NCI-H510A (cell line): Measurements from ENCODE around the gene ITGB3BP.
"Not testable (repeated sequence)": the region's sequence is repeated elsewhere in the genome, so short reads cannot be mapped to it uniquely, and the experiment has no call there.

ENCODE experiments used
- DNase-seq: peaks from one replicate; lab custom pipeline; 2025; lab: John Stamatoyannopoulos, UW

ITGB3BP gene, protein sequence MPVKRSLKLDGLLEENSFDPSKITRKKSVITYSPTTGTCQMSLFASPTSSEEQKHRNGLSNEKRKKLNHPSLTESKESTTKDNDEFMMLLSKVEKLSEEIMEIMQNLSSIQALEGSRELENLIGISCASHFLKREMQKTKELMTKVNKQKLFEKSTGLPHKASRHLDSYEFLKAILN

DNA sequence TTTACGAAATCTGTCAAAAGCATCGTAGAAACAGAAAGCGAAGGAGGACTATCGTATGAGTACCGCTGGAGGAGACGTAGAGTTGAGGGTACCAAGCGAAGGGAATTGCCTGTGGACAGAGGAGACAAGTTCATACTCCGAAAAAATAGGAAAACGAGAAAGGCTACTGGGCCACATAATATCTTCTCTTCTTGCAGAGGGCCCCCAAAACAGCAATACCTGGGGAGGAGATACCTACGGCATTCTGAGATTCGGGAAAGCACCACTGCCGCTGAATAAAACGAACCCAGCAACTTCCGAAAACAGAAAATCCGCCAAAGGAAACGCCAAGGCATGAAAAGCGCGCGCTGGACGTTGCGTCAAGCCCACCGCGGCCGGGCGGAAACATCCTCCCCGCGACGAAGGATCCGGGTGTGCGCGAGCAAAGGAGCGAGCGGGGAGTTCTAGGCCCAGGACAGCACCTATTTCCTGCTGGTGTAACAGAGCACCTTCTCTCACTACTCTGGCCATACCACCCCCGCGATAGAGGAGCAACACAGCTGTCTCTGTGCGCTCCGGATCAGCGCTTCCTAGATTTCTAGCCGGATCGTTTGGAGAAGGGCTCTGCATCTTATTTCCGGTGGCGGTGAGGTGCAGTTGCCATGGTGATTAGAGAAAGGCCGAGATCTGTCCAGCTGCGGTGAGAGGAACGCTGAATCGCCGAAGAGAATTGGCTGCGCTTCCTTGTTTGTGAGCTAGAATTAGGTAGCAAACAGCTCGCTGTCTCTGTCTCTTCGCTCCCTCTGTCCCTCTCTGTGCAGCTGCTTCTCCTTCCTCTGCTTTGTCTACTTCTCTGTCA lies at the start of gene ITGB3BP, which contains the start of gene EFCAB7:
ITGB3BP (minus strand) TSS at position 335 of the 838 bp plus-strand sequence; CDS start at position 243, 92 bp downstream.
EFCAB7 (plus strand) TSS at position 635 of the 838 bp plus-strand sequence. CDS start 2,048 bp downstream, outside the sequence.
- peak; percentile 94 for DNase-seq

DNA sequence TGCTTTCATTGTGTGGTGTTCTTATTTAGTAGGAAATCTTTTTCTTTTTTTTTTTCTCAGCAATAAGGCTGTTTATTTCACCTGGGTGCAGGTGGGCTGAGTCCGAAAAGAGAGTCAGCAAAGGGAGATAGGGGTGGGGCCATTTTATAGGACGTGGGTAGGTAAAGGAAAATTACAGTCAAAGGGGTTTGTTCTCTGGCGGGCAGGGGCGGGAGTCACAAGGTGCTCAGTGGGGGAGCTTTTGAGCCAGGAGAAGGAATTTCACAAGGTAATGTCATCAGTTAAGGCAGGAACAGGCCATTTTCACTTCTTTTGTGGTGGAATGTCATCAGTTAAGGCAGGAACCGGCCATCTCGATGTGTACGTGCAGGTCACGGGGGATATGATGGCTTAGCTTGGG lies 49.7 kb upstream of the ITGB3BP start:
- DNase-seq: not testable (repeated sequence)

DNA sequence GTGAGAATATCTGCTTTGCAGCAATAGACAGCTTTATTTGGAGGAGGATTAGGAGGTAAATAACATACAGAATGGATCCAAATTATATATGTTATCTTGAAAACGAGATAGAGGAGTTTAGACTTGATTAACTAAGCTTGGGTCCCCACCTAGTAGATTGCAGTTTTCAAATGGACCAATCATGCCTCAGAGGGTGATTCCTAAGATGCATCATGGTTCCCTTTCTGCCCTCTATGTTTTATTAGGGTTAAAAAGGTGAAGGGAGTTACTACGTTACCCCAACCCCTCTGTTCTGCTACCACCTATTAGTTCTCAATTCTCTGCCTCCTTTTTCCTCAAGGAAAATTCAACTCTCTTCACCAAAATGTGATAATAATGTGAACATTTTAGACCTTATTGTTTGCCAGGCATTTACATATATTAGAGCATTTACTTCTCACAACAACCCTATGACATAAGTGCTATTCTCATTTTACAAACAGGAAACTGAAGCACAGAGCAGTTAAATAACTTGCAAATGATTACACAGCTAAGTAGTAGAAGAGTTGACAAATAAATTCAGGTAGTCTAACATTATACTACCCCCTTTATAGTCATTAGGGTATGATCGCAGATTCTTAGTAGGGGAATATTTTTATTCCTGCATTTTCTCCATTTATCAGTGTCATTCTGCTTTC lies 46.8 kb upstream of the ITGB3BP start:
- DNase-seq: no peak

DNA sequence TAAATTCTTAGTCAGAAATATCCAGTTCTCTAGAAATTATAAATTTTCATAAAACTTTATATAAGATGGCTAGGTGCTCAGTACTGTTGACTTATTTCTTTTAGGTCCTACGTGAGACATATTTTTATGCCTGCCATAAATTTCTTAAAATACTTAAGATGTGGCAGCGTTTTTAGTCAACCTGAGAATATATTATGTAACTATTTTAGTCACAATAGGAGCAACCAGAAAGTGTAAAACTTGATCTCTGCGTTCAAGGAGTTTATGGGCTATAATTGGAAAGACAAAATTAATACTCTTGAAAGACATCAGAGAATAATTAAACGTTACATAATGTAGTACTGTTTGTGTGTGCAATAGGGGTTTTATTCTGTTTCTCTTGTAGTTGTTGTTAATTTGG lies 46.0 kb upstream of the ITGB3BP start:
- no peak for DNase-seq

DNA sequence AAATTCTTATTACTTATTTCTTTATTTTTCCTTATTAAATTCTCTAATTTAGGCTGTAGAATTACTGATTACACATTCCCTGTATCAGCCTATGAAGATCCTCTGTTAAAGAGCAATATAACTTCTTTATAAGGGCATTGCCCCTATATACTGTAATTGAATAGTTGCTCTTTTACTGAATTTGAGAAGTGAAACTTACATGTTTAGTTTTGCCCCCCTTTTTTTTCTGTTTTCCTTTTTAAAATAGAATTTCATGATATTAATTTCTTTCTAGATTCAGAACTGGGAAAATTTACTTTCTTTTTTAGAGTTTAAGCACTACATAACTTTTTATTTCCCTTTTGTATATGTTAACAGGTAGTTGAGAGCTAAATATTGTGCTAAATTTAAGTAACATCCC lies 40.7 kb upstream of the ITGB3BP start:
- no peak for DNase-seq

DNA sequence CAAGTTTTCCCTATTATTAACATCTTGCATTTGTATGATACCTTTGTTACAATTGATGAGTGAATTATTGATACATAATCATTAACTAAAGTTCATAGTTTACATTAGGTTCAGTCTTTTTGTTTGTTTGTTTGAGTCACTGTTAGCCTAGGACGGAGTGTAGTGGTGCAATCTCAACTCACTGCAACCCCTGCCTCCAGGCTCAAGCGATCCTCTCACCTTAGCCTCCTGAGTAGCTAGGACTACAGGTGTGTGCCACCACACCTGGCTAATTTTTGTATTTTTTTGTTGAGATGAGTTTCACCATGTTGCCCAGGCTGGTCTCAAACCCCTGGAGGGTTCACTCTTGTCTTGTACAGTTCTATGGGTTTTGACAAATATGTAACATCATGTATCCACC lies 36.3 kb upstream of the ITGB3BP start:
- no peak for DNase-seq

DNA sequence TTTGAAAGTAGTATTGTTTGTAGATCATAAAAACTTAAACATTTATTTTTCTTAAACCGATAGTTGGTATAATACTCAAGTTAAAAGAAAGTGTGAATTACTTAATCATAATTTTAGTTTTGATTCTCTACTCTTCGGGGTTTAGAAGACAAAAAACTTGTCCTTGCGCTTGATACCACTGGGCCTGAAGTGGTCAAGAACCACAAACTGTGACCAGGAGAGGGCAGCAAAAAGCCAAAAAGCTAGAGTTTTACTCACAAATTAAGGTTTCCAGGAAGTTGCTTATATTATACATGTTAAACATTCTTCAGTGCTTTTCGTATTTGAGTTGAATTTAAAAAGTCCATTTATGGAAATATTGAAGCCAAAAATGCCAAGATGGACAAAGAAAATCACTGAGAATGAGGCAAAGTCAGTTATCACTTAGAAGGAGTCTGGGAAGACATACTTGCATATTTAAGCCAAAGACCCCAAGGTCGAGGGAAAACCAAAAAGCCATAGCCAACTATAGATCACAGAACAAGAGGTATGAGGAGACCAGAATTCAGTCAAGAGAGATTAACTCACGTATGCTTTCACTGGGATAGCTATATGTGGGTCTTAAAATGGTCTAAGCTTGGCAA lies 34.5 kb upstream of the ITGB3BP start:
- no peak for DNase-seq

DNA sequence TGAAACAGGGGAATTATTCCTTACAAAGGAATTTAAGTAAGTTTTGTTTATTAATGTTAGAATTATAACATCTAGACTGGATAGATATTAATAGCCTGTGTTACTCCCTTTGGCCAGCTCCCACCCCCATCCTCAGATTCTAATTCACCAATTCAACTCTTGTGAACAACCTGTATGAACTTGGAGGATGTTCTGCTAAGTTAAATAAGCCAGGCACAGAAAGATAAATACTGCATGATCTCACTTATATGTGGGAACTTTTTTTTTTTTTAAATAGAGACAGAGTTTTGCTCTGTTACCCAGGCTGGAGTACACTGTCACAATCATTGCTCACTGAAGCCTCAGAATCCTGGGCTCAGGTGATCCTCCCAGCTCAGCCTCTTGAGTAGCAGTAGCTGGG lies 32.5 kb upstream of the ITGB3BP start:
- DNase-seq: no peak

DNA sequence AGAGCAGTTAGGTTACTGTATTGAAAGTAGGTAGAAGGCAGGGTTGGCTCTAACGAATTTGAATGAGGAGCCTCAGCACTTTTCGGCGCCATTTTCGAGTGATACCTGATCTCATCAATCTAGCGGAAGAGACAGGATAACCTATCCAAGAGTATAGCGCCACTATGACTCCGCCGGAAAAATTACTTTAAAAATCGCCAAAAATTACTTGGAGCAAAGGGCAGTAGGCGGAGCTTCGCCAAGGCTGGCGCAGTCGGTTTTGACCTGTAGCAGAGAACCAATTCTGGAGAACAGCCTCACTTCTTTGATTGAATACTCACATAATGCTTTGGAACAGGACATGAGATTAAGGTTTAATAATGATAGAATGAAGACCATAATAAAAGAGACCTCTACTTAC lies 25.9 kb upstream of the ITGB3BP start:
- DNase-seq: no peak

DNA sequence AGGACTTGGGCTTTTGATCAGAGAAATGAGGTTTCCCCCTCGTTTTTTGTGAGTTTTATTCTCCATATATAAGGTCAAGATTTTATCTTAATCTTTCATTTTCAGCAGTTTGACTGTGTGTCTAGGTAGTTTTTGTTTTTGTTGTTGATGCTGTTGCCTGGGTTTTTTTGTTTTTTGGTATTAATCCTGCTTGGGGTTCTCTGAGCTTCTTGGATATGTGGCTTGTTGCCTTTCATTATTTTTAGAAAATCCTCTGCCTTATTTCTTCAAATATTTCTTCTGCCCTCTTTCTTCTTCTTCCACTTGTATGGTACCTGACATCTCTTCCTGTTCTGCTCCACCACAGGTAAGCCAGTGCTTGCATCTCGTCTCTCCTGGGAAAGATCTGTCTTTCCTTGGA lies 25.3 kb upstream of the ITGB3BP start:
- DNase-seq: no peak

DNA sequence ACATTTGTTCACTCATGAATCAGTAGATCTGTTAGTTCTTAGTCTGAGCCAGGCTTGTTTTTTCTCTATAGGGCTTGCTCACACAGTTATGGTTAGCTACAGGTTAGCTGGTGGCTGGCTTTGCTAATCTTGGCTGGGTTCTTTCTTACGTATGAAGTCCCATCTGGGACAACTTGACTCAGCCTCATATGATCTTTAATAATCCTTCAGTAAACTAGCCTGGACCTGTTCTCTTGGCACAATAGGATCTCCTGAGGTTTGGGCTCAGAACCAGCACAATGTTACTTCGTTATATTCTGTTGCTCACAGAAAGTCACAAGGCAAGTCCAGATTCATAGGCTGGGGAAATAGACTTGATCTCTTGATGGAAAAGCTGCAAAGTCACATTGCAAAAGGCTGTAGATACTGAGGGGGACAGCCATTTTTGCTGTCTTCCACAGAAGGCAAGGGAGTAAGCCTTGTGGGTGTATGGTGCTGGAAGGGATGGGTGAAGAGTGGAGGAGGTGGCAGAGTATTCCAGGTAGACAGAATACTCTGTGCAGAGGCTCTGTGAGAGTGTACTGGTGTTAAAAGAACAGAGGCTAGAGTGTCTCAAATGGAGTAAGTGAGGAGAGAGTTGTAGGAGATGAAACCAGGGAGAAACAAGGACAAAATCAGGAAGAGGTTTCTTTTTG lies 24.7 kb upstream of the ITGB3BP start:
- no peak for DNase-seq

DNA sequence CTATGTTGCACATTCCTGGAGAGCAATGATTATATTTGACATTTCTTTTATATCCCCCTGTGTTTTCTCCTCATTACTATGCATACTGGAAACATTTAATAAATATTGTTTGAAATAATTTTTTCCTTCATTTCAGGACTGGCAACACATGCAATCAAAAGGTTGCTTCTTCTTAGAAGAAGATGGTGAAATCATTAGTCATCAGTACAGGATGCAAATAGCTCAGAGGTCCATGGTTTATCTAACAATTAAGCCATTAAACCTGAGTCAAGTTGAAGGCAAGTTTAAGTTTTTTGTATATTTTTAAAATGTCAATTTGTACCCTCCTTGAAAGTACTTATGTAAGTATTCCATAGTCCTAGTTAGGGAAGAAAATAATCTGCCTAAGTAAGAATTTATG lies 22.8 kb upstream of the ITGB3BP start:
- DNase-seq: no peak

DNA sequence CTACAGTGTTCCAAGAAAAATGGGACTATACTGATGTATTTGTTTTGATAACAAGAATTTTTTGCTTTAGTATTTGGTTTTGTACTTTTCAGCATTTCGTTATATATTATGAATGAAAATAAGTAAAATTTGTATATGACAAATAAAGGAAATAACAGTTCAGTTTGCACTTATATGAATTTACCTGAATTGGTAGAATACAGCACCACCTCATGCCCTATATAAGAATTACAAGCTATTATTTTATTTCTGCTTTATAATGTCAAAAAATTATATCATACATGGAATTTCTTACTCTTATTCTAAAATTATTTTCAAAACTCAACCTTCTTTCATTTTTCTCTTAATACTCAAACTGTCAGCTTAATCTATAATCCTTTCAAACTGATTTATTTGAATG lies 14.9 kb upstream of the ITGB3BP start:
- no peak for DNase-seq

DNA sequence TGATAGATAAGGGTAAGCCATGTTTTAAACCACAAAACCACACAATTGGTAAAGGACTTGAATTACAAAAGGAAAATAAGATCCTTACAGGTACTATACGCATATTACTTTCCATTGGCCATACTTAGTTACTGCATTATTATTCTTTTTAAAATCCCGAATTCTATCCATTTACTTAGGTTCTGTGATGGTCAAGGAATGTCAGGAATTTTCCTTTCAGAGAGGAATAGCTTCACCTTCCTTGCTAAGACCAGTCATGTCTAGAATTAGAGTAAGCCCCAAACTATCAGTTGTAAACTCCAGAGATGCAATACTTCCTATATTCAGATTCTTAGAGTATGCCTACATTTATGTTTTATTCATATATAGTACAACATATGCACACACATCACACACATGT lies 14.0 kb upstream of the ITGB3BP start:
- no peak for DNase-seq

DNA sequence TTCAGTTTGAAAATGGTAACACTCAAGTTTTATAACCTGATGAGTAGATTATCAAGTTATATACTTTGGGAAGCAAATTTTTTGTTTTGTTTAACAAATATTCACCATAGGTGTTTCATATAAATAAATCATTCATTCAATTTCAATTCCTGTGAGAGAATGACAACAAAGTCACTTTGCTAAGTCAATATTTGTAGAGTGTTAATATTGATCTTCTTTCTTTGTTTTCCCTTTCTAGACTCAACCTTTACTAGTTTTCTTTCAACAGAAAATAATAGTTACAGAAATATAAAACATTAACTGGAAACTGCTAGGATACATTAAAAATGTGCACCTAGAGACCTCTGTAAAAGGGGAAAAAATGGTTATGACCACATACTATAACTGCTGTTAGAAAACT lies 11.4 kb upstream of the ITGB3BP start:
- no peak for DNase-seq

DNA sequence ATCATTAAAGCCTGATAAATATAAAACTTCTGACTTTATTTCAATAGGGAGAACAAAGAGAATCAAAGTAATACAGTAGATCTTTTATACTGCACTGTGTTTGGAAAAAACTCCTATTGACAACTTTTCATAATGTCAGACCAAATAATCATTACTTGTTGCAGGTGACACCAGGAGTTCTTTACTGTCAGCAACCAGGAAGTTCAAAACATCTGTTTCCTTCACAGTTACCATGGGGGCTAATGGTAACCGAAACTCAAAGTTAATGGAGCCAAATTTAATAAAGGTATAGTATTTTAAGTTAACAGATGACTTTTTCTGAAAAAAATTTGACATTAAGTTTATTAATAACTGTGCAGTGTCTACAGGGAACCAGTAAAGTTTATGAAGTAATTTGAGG lies 10.9 kb upstream of the ITGB3BP start:
- no peak for DNase-seq

DNA sequence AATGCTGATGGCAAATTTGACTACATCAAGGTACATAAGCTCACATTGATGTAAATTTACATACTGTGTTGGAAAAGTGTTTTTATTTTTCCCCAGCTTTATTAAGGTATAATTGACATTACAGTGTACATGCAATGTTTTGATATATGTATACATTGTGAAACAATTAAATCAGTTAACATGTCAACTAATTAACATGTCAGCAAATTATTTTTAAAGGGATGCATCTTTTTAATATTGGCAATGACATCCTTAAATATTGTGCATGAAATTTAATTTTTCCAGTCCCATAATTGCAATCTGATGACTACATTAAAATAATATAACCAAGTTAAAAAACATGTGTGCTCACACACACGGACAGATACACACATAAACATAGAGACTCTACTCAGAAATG lies 9.7 kb upstream of the ITGB3BP start:
- DNase-seq: no peak

DNA sequence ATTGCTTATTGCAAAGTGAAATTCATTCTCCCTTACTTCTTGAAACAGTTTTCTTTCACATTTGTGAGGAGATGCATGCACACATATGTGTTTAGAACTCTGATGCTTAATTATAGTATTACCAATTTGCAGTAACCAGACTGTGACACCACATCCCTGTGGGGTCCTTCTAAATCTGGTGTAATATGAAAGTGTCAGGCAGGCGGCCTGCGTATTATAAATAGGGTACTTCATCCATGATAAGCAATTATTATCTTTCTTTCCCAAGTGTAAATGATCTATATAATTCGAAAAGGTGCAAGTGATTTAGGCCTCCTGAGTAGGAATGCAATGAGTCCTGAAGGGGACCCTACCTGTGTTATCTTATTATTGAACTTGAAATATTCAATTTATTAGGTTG lies 1.2 kb upstream of the ITGB3BP start:
- no peak for DNase-seq

DNA sequence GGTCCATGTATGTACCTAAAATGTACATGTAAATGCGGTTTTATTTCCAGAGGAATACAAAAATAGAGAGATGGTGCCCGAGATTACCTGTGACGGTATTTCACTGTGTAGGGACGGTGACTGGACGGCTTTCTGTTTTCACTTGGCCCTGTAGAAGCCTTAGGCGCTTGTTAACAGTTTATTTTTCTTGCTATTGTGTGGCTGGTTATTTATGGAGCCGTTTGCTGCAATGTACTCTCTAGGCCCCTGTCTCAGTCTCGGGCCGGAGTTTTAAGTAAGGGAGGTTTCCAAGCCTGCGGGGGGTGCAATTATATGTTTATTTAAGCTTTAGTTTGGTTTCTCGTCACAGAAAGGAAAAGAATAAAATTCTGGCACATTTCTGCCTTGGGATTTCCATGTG lies 713 bp upstream of the ITGB3BP start:
- no peak for DNase-seq

DNA sequence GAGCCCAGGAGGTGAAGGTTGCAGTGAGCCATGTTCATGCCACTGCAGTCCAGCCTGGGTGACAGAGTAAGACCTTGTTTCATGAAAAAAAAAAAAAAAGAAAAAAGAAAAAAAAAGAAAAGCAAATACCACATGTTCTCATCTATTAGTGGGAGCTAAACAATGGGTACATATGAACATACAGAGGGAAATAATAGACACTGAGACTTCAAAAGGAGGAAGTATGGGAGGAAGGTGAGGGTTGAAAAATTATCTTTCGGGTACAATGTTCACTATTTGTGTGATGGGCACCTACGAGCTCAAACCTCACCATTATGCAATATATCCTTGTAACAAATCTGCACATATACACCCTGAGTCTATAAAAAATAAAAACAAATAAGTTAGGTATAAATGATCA lies 6.4 kb downstream of the ITGB3BP start:
- DNase-seq: no peak

DNA sequence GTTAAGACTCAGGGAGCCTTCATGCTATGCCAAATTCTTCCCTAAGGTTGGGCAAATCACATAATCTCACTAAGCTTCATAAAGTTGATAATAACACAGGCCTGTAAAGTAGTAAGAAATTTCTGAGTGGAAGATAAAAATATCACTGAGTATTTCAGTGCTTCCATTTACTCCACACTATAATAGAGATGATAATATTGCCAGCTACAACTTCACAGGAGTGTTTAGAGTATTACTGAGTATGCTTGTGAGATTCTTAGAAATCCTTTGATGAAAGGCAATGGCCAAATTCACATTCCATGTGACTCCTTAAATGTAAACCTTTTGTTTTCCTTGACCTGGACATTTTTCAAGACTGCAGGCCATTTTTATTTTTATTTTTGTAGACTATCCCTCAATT lies 10.4 kb downstream of the ITGB3BP start:
- DNase-seq: no peak

DNA sequence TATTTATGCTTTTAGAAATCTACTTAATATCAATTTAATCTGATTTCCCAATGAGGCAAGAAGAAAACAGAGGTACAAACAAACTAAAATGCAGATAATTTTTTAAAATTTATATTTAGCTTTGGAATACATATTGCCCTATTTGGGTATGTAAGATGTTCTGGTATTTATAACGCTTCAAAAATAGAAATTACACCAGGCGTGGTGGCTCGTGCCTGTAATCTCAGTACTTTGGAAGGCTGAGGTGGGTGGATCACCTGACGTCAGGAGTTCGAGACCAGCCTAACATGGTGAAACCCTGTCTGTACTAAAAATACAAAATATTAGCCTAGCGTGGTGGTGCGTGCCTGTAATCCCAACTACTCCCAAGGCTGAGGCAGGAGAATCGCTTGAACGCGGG lies 13.3 kb downstream of the ITGB3BP start:
- no peak for DNase-seq
